LNCaP clone FGC (cell line): ENCODE measurements around the gene NUCB1.
"Not testable (repeated sequence)": the region's sequence is repeated elsewhere in the genome, so short reads cannot be mapped to it uniquely, and the experiment has no call there.

ENCODE experiments used
- DNase-seq: peaks from one replicate; pipeline ENCODE4 v3.0.0-alpha.2; 2011; ENCODE audit warnings: low read depth
- H3K4me3 ChIP-seq: 2 replicates; pipeline ENCODE4 v1.5.1; 2011; ENCODE audit warnings: mild to moderate bottlenecking, low read depth, low read length, control low read depth
- TF ChIP-seq, protein P1 (sequence below): IDR thresholded peaks from 2 replicates; pipeline ENCODE4 v1.5.1; 2012; ENCODE audit warnings: mild to moderate bottlenecking; ENCODE audit not compliant: control insufficient read depth, insufficient read depth; ENCODE audit errors: extremely low read depth

Gene NUCB1

DNA sequence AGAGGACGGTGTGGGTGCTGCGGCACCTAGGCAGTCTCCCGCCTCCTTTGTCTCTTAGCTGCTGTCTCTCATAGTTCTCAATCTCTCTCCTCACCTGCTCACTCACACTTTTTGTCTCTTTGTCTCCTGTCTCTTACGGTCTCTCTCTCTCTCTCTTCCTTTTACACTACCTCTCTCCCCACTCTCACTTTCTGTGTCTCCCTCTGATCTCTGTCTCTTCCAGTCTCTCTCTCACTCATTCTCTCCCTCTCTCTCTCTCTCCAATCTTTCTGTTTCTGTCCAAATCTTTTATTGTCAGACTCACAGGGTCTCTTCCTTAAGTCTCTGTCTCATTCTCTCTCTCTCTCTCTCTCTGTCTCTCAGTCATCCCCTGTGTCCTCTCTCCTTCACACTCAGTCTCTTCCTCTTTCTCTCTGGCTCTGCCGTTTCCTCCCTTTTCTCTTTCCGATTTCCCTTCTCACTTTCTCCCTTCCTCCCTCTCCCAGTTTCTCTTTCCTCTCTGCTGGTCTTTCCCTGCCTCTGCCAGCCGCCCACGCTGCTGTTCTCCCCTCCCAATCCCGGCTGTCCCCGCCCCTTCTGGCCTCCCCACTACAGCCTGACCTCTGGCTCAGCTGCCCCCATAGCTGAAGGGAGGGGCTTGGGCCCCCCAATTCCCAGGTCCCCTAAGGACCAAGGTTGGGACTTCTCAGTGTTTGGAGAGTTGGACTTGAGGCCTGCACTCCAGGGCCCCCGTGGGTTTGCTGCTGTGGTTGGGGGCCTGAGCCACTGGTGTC is 31.8 kb upstream of the NUCB1 start, which contains the start of gene PLEKHA4:
PLEKHA4 (minus strand) TSS at position 504 of the 773 bp plus-strand sequence. CDS start 997 bp downstream, outside the sequence.
- no peak for DNase-seq
- H3K4me3 ChIP-seq = no peak within 1 kb of the TSS
- TF ChIP-seq, protein P1, sequence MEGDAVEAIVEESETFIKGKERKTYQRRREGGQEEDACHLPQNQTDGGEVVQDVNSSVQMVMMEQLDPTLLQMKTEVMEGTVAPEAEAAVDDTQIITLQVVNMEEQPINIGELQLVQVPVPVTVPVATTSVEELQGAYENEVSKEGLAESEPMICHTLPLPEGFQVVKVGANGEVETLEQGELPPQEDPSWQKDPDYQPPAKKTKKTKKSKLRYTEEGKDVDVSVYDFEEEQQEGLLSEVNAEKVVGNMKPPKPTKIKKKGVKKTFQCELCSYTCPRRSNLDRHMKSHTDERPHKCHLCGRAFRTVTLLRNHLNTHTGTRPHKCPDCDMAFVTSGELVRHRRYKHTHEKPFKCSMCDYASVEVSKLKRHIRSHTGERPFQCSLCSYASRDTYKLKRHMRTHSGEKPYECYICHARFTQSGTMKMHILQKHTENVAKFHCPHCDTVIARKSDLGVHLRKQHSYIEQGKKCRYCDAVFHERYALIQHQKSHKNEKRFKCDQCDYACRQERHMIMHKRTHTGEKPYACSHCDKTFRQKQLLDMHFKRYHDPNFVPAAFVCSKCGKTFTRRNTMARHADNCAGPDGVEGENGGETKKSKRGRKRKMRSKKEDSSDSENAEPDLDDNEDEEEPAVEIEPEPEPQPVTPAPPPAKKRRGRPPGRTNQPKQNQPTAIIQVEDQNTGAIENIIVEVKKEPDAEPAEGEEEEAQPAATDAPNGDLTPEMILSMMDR = no peak

DNA sequence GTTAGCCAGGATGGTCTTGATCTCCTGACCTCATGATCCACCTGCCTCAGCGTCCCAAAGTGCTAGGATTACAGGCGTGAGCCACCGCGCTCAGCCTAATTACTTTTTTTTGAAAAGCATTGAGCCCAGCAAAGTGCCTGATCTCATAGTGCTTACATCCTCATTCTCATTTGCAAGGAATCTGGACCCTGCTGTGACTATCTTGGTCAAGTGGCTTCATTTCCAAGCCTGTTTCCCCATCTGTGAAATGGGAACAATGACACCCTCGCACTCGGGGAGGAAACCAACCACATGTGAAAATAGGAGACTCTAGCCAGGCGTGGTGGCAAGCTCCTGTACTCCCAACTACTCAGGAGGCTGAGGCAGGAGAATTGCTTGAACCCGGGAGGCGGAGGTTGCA is 30.1 kb upstream of the NUCB1 start:
- no peak for DNase-seq
- TF ChIP-seq, protein P1 = no peak
- H3K4me3 ChIP-seq = no peak overlapping the region

DNA sequence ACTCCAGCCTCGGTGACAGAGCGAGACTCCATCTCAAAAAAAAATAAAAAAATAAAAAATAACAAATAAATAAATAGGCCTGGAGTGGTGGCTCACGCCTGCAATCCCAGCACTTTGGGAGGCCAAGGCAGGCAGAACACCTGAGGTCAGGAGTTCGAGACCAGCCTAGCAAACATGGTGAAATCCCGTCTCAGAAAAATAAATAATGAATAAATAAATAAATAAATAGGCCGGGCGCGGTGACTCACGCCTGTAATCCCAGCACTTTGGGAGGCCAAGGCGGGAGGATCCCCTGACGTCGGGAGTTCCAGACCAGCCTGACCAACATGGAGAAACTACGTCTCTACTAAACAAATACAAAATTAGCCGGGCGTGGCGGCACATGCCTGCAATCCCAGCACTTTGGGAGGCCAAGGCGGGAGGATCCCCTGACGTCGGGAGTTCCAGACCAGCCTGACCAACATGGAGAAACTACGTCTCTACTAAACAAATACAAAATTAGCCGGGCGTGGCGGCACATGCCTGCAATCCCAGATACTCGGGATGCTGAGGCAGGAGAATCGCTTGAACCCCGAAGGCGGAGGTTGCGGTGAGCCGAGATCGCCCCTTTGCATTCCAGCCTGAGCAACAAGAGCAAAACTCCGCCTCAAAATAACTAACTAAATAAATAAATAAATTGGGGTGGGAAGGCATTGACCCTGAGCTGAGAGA is 28.5 kb upstream of the NUCB1 start:
- not testable (repeated sequence) for H3K4me3 ChIP-seq, DNase-seq

DNA sequence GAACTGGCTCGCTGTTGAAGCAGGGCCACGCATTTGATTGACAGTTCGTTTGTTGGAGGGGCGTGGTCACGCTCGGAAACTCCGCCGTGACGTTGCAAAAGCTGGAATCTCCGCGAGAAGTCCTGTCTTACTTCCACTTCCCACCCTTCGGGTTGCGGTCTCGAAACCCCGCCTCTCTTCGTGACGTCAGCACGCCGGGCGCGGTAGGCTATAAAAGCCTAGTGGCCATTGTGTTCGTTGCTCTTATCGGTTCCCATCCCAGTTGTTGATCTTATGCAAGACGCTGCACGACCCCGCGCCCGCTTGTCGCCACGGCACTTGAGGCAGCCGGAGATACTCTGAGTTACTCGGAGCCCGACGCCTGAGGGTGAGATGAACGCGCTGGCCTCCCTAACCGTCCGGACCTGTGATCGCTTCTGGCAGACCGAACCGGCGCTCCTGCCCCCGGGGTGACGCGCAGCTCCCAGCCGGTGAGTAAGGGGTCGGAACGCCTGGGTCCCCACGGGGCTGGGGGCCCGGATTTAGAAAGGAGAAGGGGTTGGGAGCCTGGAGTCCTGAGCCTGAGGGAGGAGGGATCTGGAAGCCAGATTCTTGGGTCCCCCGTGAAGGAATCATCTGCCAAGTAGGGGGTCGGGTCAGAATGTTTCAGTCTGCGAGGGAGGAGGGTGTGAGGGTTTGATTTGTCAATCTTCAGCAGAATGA is 27.8 kb upstream of the NUCB1 start, which contains the start of gene PPP1R15A:
PPP1R15A (plus strand) TSS at position 240 of the 702 bp plus-strand sequence. CDS start 813 bp downstream, outside the sequence.
- TF ChIP-seq, protein P1 = no peak
- DNase-seq = peak; percentile 80
- H3K4me3 ChIP-seq = peak within 1 kb of the TSS; percentile 94

DNA sequence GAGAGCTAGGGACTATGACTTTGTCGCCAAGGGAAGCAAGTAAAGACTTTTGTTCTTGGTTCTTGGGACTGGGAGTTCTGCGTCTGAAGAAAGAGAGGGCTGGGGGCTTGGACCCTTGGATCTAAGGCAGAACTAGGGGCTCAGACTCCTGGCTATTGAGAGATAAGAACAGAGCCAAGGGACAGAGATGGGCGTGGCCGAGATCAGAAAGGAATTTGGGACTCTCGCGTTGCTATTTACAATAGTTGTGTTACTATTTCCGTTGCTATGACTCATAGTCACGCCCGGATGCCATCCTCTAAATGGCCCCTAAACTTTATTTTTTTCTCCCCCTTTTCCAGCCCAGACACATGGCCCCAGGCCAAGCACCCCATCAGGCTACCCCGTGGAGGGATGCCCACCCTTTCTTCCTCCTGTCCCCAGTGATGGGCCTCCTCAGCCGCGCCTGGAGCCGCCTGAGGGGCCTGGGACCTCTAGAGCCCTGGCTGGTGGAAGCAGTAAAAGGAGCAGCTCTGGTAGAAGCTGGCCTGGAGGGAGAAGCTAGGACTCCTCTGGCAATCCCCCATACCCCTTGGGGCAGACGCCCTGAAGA is 27.1 kb upstream of the NUCB1 start:
- DNase-seq = peak; percentile 46
- H3K4me3 ChIP-seq = peak overlapping the region; percentile 94
- TF ChIP-seq, protein P1 = no peak

DNA sequence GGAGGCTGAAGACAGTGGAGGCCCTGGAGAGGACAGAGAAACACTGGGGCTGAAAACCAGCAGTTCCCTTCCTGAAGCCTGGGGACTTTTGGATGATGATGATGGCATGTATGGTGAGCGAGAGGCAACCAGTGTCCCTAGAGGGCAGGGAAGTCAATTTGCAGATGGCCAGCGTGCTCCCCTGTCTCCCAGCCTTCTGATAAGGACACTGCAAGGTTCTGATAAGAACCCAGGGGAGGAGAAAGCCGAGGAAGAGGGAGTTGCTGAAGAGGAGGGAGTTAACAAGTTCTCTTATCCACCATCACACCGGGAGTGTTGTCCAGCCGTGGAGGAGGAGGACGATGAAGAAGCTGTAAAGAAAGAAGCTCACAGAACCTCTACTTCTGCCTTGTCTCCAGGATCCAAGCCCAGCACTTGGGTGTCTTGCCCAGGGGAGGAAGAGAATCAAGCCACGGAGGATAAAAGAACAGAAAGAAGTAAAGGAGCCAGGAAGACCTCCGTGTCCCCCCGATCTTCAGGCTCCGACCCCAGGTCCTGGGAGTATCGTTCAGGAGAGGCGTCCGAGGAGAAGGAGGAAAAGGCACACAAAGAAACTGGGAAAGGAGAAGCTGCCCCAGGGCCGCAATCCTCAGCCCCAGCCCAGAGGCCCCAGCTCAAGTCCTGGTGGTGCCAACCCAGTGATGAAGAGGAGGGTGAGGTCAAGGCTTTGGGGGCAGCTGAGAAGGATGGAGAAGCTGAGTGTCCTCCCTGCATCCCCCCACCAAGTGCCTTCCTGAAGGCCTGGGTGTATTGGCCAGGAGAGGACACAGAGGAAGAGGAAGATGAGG is 26.4 kb upstream of the NUCB1 start:
- H3K4me3 ChIP-seq = peak overlapping the region; percentile 94
- no peak for DNase-seq
- TF ChIP-seq, protein P1 = no peak
